ENCODE measurements around the gene CRYZL1. TPM values are rescaled to one million over a fixed set of nuclear protein-coding genes. Genes with fewer than 3 reads are reported as not detected.

Gene CRYZL1
- total and polyA plus RNA-seq, 2 of the 8 experiments (the other 6 are each of a cell fraction or from before 2014, with no cell fraction given): 15.6 to 15.8 TPM

DNA sequence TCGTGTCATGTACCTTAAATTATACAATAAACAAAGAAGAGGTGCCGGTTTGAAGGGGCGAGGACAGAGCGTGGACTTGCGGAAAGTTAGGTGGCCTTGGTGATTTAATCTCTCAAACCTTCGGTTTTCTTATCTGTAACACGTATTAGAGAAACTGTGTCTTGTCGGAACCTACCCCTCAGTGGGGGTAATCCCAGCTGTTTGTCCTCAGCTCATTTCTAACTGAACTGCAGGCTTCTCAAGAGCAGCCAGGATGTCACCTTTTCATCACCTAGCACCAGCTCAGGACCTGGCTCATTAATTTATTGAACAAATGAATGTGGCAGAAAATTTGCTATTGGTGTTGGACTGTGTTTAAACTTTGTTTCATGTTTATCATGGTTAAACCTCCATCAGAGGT, 31.9 kb upstream of the CRYZL1 start:
- H3K14ac ChIP-seq (ENCODE audit: insufficient read length): no peak overlapping the region
- no peak overlapping the region for H3K23ac ChIP-seq (ENCODE audit: insufficient read length)
- peaks cover 0 to 7% (median 2%) of the 10 kb centered on the region in 4 experiments; a peak in 4 of 7 replicates for H3K4me1 ChIP-seq (replicated peaks in 1 of 4; ENCODE audit: control insufficient read depth in 3 of 4, insufficient read depth in 4 of 4, low read length in 3 of 4)
- no peak for TF ChIP-seq YY1 (IDR thresholded peaks at IDR 0.05; ENCODE audit: low read depth, low read length)
- H3K4me3 ChIP-seq (ENCODE audit: extremely low read depth in 1 of 4, insufficient read depth in 2 of 4, low read depth in 3 of 4, low read length in 4 of 4): no peak overlapping the region
- H2BK12ac ChIP-seq (ENCODE audit: low read depth, low read length): no peak overlapping the region
- no peaks in the 10 kb centered on the region for H3K36me3 ChIP-seq (ENCODE audit: control insufficient read depth in 2 of 4, insufficient read depth in 4 of 4, low read length in 3 of 4)
- H3K18ac ChIP-seq (ENCODE audit: extremely low read depth, low read length): no peak overlapping the region
- peak; percentile 36 for FAIRE-seq
- no peak overlapping the region for H4K5ac ChIP-seq (ENCODE audit: insufficient read length, low read depth, low read length)
- no peak overlapping the region for H3K9ac ChIP-seq (replicated peaks in 1 of 4; ENCODE audit: extremely low read depth in 1 of 4, low read depth in 3 of 4, low read length in 3 of 4)
- H4K20me1 ChIP-seq (replicated peaks in 1 of 2; ENCODE audit: control insufficient read depth in 1 of 2, insufficient read depth in 2 of 2, low read length in 2 of 2): peaks cover 4 to 14% of the 10 kb centered on the region in 2 experiments
- H3K4ac ChIP-seq (replicated peaks; ENCODE audit: insufficient read length, low read depth, low read length): no peak overlapping the region
- H2BK5ac ChIP-seq (ENCODE audit: low read depth, low read length): no peak overlapping the region
- no peak overlapping the region for H4K91ac ChIP-seq (replicated peaks; ENCODE audit: insufficient read length, low read length)
- no peak overlapping the region for H2AFZ ChIP-seq (ENCODE audit: low read length)
- no peak overlapping the region for H2AK5ac ChIP-seq (ENCODE audit: low read depth, low read length)
- H3K79me1 ChIP-seq (ENCODE audit: low read depth, low read length): peaks cover 7% of the 10 kb centered on the region; the same call in 1 of the 2 replicates
- H3K27me3 ChIP-seq (replicated peaks in 1 of 4; ENCODE audit: control insufficient read depth in 3 of 4, extremely low read depth in 1 of 4, insufficient read depth in 3 of 4, low read length in 3 of 4): no peaks in the 10 kb centered on the region
- no peak overlapping the region for H2BK20ac ChIP-seq (ENCODE audit: low read length)
- H3K27ac ChIP-seq (ENCODE audit: low read depth, low read length): no peak overlapping the region
- H3K56ac ChIP-seq (replicated peaks; ENCODE audit: insufficient read length, low read depth, low read length): no peak overlapping the region
- ChIA-PET CTCF (ENCODE audit: partially characterized antibody) (interaction anchor here (0.9 kb wide), 1 partner anchor 68 kb away, joined by 4 read pairs; no protein-coding TSS in a partner anchor), POLR2A (ENCODE audit: partially characterized antibody) (no interaction called here)
- 88% methylated on average over 8 of the region's 8 CpGs; no CpG with 5 or more reads in 1 of the 2 experiments for WGBS, 2 experiments (ENCODE audit: extremely low coverage in 1 of 2, insufficient coverage in 1 of 2, insufficient read length in 1 of 2, insufficient replicate concordance in 2 of 2, low coverage in 1 of 2, low lambda C conversion rate in 2 of 2, missing lambda C conversion rate in 1 of 2)
- H3K79me2 ChIP-seq (ENCODE audit: control insufficient read depth in 1 of 2, insufficient read depth in 2 of 2, low read length in 2 of 2): peaks cover 4 to 99% of the 10 kb centered on the region in 2 experiments
- H4K8ac ChIP-seq (ENCODE audit: extremely low read depth, insufficient read depth, low read length): no peak overlapping the region
- H3K23me2 ChIP-seq (ENCODE audit: low read depth, low read length): no peaks in the 10 kb centered on the region
- H2BK120ac ChIP-seq (replicated peaks; ENCODE audit: low read depth, low read length): no peak overlapping the region
- no peak overlapping the region for H2BK15ac ChIP-seq (ENCODE audit: low read length)
- DNase-seq (ENCODE audit: low read depth in 1 of 2, low spot score in 2 of 2): no peak
- H3K4me2 ChIP-seq (ENCODE audit: insufficient read depth in 1 of 2, low read depth in 2 of 2, low read length in 2 of 2): no peak overlapping the region
- H3K9me3 ChIP-seq (ENCODE audit: insufficient read depth in 2 of 2, low read depth in 1 of 2, low read length in 1 of 2): no peaks in the 10 kb centered on the region

Measured in H1 (cell line).